ENCODE data around the gene ZNF529.

ZNF529 gene

DNA sequence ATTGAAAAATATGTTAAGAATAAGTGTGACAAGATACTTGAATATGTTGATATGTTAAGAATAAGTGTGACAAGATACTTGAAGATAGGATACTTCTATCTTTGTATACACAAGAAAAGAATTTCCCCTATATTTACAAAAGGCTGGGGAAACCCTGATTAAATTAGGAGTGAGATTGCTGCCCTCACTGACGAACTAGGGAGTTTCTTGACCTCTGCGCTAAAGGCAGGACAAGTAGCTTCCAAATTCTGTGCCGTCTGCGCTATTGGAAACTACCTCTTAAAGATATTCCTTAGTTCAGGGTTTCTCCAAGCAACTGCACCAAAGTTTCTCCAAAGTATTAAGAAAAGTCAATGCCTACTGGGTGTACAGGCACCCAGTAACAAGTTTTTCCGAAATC, 45.8 kb downstream of the ZNF529 start:
- no peak overlapping the region for H2AFZ ChIP-seq (ENCODE audit: low read depth, low read length)
- peak overlapping the region; percentile 92 for H3K9ac ChIP-seq (ENCODE audit: low read length)
- peaks cover 59% of the 10 kb centered on the region for H3K36me3 ChIP-seq (replicated peaks; ENCODE audit: low read depth, low read length)
- no peaks in the 10 kb centered on the region for H3K27me3 ChIP-seq (ENCODE audit: low read depth, low read length)
- peak overlapping the region; percentile 81 for H3K4me3 ChIP-seq (ENCODE audit: low read length)
- TF ChIP-seq CTCF (IDR thresholded peaks at IDR 0.05; ENCODE audit: low read depth, low read length) (no peak), EZH2phosphoT487 (IDR thresholded peaks at IDR 0.05; ENCODE audit: low read depth) (no peak)
- H3K27ac ChIP-seq (ENCODE audit: low read length) = peak overlapping the region; percentile 83; the same call in 1 of the 2 replicates
- peaks cover 40% of the 10 kb centered on the region for H3K9me3 ChIP-seq (ENCODE audit: insufficient read depth, low read length)
- H3K79me2 ChIP-seq (ENCODE audit: low read length) = peaks cover 62% of the 10 kb centered on the region
- H3K4me2 ChIP-seq (ENCODE audit: low read length) = peak overlapping the region; percentile 88
- H3K4me1 ChIP-seq (ENCODE audit: low read length) = peaks cover 16% of the 10 kb centered on the region
- no peaks in the 10 kb centered on the region for H4K20me1 ChIP-seq (ENCODE audit: insufficient read depth, low read length)

GRCh38 chr19:36526581-36526980, 46.5 kb downstream of the ZNF529 start:
- no peak overlapping the region for H3K27ac ChIP-seq (ENCODE audit: low read length)
- peak overlapping the region; percentile 88 for H3K4me2 ChIP-seq (ENCODE audit: low read length)
- no peak overlapping the region for H3K9ac ChIP-seq (ENCODE audit: low read length)
- H3K27me3 ChIP-seq (ENCODE audit: low read depth, low read length) = no peaks in the 10 kb centered on the region
- no peak for TF ChIP-seq CTCF (IDR thresholded peaks at IDR 0.05; ENCODE audit: low read depth, low read length)
- no peak for TF ChIP-seq EZH2phosphoT487 (IDR thresholded peaks at IDR 0.05; ENCODE audit: low read depth)
- H3K36me3 ChIP-seq (replicated peaks; ENCODE audit: low read depth, low read length) = peaks cover 62% of the 10 kb centered on the region
- no peaks in the 10 kb centered on the region for H4K20me1 ChIP-seq (ENCODE audit: insufficient read depth, low read length)
- peaks cover 40% of the 10 kb centered on the region for H3K9me3 ChIP-seq (ENCODE audit: insufficient read depth, low read length)
- H3K79me2 ChIP-seq (ENCODE audit: low read length) = peaks cover 69% of the 10 kb centered on the region
- peaks cover 16% of the 10 kb centered on the region for H3K4me1 ChIP-seq (ENCODE audit: low read length)
- H3K4me3 ChIP-seq (ENCODE audit: low read length) = peak overlapping the region; percentile 81
- no peak overlapping the region for H2AFZ ChIP-seq (ENCODE audit: low read depth, low read length)

- Histone ChIP-seq H2AFZ (ENCODE audit: low read depth, low read length) (no peak overlapping the region), H4K20me1 (ENCODE audit: insufficient read depth, low read length) (no peaks in the 10 kb centered on the region), H3K4me3 (ENCODE audit: low read length) (no peak overlapping the region), H3K4me2 (ENCODE audit: low read length) (no peak overlapping the region), H3K79me2 (ENCODE audit: low read length) (peaks cover 80% of the 10 kb centered on the region), H3K27me3 (ENCODE audit: low read depth, low read length) (no peaks in the 10 kb centered on the region), H3K9me3 (ENCODE audit: insufficient read depth, low read length) (peaks cover 39% of the 10 kb centered on the region), H3K36me3 (replicated peaks; ENCODE audit: low read depth, low read length) (peaks cover 64% of the 10 kb centered on the region), H3K9ac (ENCODE audit: low read length) (no peak overlapping the region), H3K4me1 (ENCODE audit: low read length) (peaks cover 16% of the 10 kb centered on the region), H3K27ac (ENCODE audit: low read length) (no peak overlapping the region)
- TF ChIP-seq EZH2phosphoT487 (IDR thresholded peaks at IDR 0.05; ENCODE audit: low read depth) = no peak
- TF ChIP-seq CTCF (IDR thresholded peaks at IDR 0.05; ENCODE audit: low read depth, low read length) = no peak
These were observed 48.5 kb downstream of the ZNF529 start for GRCh38 chr19:36524617-36525016.

DNA sequence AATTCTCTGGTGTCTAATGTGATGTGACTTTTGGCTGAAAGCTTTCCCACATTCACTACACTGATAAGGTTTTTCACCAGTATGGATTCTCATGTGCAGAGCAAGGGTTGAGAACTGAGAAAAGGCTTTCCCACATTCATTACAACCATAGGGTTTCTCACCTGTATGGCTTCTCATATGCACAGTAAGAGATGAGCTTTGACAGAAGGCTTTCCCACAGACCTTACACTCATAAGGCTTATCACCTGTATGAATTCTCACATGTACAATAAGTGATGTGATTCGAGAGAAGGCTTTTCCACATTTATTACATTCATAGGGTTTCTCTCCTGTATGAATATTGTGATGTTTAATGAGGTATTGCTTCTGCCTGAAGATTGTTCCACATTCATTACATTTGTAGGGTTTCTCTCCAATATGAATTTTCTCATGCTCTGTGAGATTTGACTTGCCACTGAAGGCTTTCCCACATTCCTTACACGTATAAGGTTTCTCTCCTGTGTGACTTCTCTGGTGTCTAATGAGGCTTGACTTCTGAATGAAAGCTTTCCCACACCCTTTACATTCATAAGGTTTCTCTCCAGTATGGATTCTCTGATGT, 59.0 kb downstream of the ZNF529 start:
- Histone ChIP-seq H3K36me3 (replicated peaks; ENCODE audit: low read depth, low read length) (peaks cover 85% of the 10 kb centered on the region), H3K4me3 (ENCODE audit: low read length) (no peak overlapping the region), H4K20me1 (ENCODE audit: insufficient read depth, low read length) (no peaks in the 10 kb centered on the region), H3K9me3 (ENCODE audit: insufficient read depth, low read length) (peaks cover 68% of the 10 kb centered on the region), H3K4me2 (ENCODE audit: low read length) (no peak overlapping the region), H3K79me2 (ENCODE audit: low read length) (peaks cover 20% of the 10 kb centered on the region), H3K9ac (ENCODE audit: low read length) (no peak overlapping the region), H2AFZ (ENCODE audit: low read depth, low read length) (no peak overlapping the region), H3K27ac (ENCODE audit: low read length) (no peak overlapping the region), H3K4me1 (ENCODE audit: low read length) (no peaks in the 10 kb centered on the region), H3K27me3 (ENCODE audit: low read depth, low read length) (no peaks in the 10 kb centered on the region)
- TF ChIP-seq EZH2phosphoT487 (IDR thresholded peaks at IDR 0.05; ENCODE audit: low read depth) (no peak), CTCF (IDR thresholded peaks at IDR 0.05; ENCODE audit: low read depth, low read length) (no peak)
